Left lung (tissue), 10 donors: ENCODE data around the gene GRIN1. TPM values are rescaled to one million over a fixed set of nuclear protein-coding genes. Genes with fewer than 3 reads are reported as not detected.

Source experiments
- ATAC-seq: fragments of 200-7000 bp; cut with Tn5 transposase; one replicate; pipeline ENCODE4 v1.9.1; 2020; ENCODE audit warnings: moderate library complexity
- DNase-seq, 4 donors: peaks; one replicate each; pipeline ENCODE4 v3.0.0-alpha.2; 2013 to 2020
- H3K27ac ChIP-seq, 2 donors: fragments of 200-600 bp; sonication (generic) in 1 of 2; one replicate each; pipeline versions ENCODE4 v1.5.0 to v1.8.0; 2020 to 2021
- H3K27me3 ChIP-seq, 2 donors: fragments of 200-600 bp; sonication (generic) in 1 of 2; one replicate each; pipeline versions ENCODE4 v1.5.0 to v1.8.0; 2020 to 2021
- H3K36me3 ChIP-seq, 2 donors: fragments of 200-600 bp; sonication (generic) in 1 of 2; one replicate each; pipeline versions ENCODE4 v1.5.0 to v1.8.0; 2020 to 2021
- H3K4me1 ChIP-seq, 2 donors: fragments of 200-600 bp; one replicate each; pipeline ENCODE4 v1.8.0; 2021
- H3K4me3 ChIP-seq, 2 donors: fragments of 200-600 bp; sonication (generic) in 1 of 2; one replicate each; pipeline versions ENCODE4 v1.5.0 to v1.8.0; 2020 to 2021; ENCODE audit warnings: mild to moderate bottlenecking in 1 of 2
- H3K9me3 ChIP-seq, 2 donors: fragments of 200-600 bp; sonication (generic) in 1 of 2; one replicate each; pipeline versions ENCODE4 v1.5.0 to v1.8.0; 2020 to 2021
- CTCF ChIP-seq, 2 donors: fragments of 200-600 bp; sonication (generic) in 1 of 2; IDR thresholded peaks; one replicate each; pipeline versions ENCODE4 v1.5.0 to v1.8.0; 2021; ENCODE audit warnings: antibody characterized with exemption in 2 of 2
- intact Hi-C, 2 donors: fragments of 100-400 bp; cut with DNase I; formaldehyde crosslinking; loops; one replicate each; pipeline versions ENCODE4 v1.11.2 to v1.14.2; 2022
- polyA plus RNA-seq, 6 donors: library from polyadenylated mRNA; unstranded; fragments of 120-200 nt; gene quantifications; one replicate each; pipeline ENCODE4 v1.2.1, GENCODE V29; 2013; ENCODE audit not compliant: insufficient read length in 6 of 6
- total RNA-seq, 2 donors: library from RNA; stranded (reverse); fragmentation: NEBNext Ultra II Directional; extraction: Animal tissue kit (Norgen Biotek cat#: 25700); gene quantifications; one replicate each; pipeline ENCODE4 v1.2.1, GENCODE V29; 2021
- donor health status: DM: no; HTN: yes; CAD: no.
- donor health status: DM: no; HTN: no; CAD: no.

Gene GRIN1
- total and polyA plus RNA-seq, 8 donors: 0.15 to 0.55 (median 0.28) TPM

GRCh38 chr9:137213160-137214060, 74.5 kb downstream of the GRIN1 start:
- H3K9me3 ChIP-seq: no peaks in the 10 kb centered on the region
- peaks cover 7 to 17% of the 10 kb centered on the region in 2 donors for H3K4me1 ChIP-seq
- H3K27ac ChIP-seq: no peak overlapping the region
- no peaks in the 10 kb centered on the region for H3K27me3 ChIP-seq
- no peak overlapping the region for H3K4me3 ChIP-seq
- H3K36me3 ChIP-seq: peaks cover 0 to 52% of the 10 kb centered on the region in 2 donors
- DNase-seq (no peak), ATAC-seq (no peak)
- intact Hi-C loops: no loop called here
- no peak for TF ChIP-seq CTCF (IDR thresholded peaks at IDR 0.05)

DNA sequence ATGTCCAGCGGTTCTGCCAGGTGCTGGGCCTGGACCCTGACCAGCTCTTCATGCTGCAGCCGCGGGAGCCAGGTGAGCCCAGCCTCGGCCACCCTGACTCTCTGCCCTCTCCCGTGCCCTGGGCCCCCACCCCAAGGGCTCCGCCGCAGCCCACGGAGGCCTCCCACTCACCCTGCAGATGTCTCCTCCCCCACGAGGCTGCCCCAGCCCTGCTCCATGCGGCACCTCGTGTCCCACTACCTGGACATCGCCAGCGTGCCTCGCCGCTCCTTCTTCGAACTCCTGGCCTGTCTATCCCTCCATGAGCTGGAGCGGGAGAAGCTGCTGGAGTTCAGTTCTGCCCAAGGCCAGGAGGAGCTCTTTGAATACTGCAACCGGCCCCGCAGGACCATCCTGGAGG, 75.7 kb downstream of the GRIN1 start:
- H3K9me3 ChIP-seq: no peaks in the 10 kb centered on the region
- ATAC-seq (no peak), DNase-seq (no peak)
- H3K27ac ChIP-seq: no peak overlapping the region
- peaks cover 7 to 25% of the 10 kb centered on the region in 2 donors for H3K4me1 ChIP-seq
- no peak for TF ChIP-seq CTCF (IDR thresholded peaks at IDR 0.05)
- H3K36me3 ChIP-seq: peaks cover 0 to 44% of the 10 kb centered on the region in 2 donors
- intact Hi-C loops: no loop called here
- no peaks in the 10 kb centered on the region for H3K27me3 ChIP-seq
- no peak overlapping the region for H3K4me3 ChIP-seq

DNA sequence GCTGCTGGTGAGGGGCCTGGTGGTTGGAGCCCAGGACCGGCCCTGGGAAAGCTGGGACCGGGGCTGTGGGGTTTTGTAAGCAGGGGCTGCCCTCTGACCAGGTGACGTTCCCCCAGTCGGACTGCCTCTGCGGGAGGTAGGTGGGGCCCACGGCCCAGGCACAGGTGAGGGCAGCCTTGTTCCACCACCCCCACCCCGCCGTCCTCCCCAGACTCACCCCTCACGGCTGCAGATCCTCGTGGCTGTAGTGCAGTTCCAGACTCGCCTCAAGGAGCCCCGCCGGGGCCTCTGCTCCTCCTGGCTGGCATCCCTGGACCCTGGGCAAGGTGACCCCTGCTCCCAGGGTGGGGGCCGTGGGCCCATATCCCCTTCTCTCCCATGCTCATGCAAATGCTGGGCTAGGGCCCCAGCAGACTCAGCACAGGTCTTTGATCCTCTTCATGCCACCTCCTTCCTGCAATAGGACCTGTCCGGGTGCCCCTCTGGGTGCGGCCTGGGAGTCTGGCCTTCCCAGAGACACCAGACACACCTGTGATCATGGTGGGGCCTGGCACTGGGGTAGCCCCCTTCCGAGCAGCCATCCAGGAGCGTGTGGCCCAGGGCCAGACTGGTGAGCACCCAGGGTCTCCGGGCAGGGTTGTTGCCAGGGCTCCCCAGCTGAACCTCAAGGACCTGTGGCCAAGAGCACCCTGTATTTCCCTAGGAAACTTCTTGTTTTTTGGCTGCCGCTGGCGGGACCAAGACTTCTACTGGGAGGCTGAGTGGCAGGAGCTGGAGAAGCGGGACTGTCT, 76.4 kb downstream of the GRIN1 start:
- H3K36me3 ChIP-seq: peaks cover 0 to 36% of the 10 kb centered on the region in 2 donors
- peaks cover 7 to 25% of the 10 kb centered on the region in 2 donors for H3K4me1 ChIP-seq
- TF ChIP-seq CTCF (IDR thresholded peaks at IDR 0.05): no peak
- H3K9me3 ChIP-seq: no peaks in the 10 kb centered on the region
- DNase-seq (no peak), ATAC-seq (no peak)
- no peaks in the 10 kb centered on the region for H3K27me3 ChIP-seq
- intact Hi-C loops: no loop called here
- no peak overlapping the region for H3K27ac ChIP-seq
- no peak overlapping the region for H3K4me3 ChIP-seq

DNA sequence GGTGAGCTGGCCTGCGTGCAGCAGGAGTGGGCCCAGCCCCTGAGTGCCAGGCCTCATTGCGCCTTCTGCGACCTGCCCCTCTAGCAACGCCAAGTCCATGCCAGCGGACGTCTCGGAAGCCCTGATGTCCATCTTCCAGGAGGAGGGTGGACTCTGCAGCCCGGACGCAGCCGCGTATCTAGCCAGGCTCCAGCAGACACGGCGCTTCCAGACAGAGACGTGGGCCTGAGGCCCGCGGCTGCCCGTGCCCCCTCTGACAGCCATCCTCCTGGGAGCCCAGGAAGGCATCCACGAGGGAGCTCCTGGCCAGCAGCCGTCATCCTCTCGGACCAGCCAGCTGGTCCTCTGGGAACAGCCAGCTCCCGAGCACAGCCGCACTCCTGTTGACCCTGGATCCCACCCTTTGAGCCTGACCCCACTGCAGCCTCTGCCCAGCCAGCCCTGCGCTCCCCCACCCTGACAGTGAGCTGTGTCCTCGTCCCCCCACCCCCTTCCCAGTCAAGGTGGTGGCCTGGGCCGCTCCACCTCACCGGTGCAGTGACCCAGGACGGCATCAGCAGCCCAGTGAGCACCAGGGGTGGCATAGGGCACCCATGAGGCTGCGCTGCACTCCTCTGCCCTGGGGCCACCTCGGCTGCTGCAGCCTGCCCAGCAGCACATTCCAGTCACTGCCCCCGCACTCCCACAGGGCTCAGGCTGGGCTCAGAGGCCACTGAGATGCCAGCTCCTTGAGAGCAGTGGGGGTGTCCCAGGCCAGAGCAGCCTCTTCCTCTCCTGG, 77.4 kb downstream of the GRIN1 start:
- intact Hi-C loops: no loop called here
- Histone ChIP-seq H3K27me3 (peaks cover 0 to 7% of the 10 kb centered on the region in 2 donors), H3K4me1 (peaks cover 7 to 25% of the 10 kb centered on the region in 2 donors), H3K36me3 (peaks cover 0 to 35% of the 10 kb centered on the region in 2 donors), H3K9me3 (no peaks in the 10 kb centered on the region), H3K27ac (no peak overlapping the region), H3K4me3 (no peak overlapping the region)
- TF ChIP-seq CTCF (IDR thresholded peaks at IDR 0.05): no peak
- DNase-seq: no peak
- ATAC-seq: no peak
